Stimulated activated CD8-positive, alpha-beta memory T cell treated with anti-CD3 and anti-CD28 coated beads, Interleukin-15, amount 100 ng/mL, for 1 hour (primary cell): ENCODE measurements around the gene BNIP2.

Experiments used
- DNase-seq: peaks from one replicate; pipeline ENCODE4 v3.0.0-alpha.2; 2020; ENCODE audit warnings: low read depth

BNIP2 gene

DNA sequence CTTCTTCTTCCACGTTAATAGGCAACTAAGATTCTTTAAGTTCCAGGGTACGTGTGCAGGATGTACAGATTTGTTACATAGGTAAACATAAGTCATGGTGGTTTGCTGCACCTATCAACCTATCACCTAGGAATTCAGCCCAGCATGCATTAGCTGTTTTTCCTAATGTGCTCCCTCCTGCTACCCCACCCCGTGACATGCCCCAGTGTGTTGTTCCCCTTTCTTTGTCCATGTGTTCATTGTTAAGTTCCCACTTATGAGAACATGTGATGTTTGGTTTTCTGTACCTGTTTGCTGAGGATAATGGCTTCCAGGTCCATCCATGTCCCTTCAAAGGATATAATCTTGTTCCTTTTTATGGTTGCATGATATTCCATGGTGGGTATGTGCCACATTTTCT lies 52.9 kb downstream of the BNIP2 start:
- DNase-seq = no peak

DNA sequence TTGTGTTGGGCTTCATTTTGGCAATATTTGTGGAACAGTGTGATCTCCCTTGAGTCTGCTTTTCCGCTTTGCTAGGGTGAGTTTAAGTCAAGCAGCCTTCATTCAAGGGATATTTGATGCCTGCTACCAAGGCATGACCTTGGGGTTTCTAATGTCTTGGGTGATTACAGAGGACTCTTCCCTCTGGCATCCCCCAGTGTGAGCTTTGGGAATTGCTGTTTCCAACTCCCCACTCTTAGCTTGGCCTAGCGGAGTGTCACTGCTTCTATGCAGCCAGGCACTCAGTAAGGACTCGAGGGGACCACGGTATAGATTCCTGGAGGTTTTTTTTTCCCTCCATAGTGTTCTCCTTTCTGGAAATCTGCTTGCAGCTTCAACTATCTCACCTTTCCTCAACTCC lies 56.4 kb downstream of the BNIP2 start:
- no peak for DNase-seq

DNA sequence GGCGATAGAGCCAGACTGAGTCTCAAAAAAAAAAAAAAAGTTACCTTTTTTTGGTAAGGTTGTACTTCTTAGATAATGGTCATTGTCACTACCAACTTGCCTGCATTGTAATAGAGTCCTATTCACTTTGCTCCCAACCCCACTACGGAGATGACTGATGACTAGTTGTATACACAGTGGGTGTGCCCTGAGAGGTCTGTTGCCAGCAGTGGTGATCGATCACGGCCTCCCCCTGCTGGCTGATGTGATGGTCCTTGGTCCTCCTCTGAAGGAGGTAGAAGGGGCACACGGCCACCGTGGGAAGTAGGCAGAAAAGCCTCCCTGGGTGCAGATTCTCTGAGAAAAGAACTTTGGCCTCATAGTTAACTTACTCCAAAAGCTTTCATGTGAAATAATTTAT lies 66.8 kb downstream of the BNIP2 start:
- DNase-seq = no peak

DNA sequence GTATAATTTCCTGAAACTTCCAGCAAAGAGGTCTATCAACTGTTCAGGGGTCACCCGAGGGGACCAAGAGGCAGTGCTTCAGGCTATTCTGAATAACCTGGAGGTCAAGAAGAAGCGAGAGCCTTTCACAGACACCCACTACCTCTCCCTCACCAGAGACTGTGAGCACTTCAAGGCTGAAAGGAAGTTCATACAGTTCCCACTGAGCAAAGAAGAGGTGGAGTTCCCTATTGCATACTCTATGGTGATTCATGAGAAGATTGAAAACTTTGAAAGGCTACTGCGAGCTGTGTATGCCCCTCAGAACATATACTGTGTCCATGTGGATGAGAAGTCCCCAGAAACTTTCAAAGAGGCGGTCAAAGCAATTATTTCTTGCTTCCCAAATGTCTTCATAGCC lies 70.7 kb downstream of the BNIP2 start:
- DNase-seq = no peak

DNA sequence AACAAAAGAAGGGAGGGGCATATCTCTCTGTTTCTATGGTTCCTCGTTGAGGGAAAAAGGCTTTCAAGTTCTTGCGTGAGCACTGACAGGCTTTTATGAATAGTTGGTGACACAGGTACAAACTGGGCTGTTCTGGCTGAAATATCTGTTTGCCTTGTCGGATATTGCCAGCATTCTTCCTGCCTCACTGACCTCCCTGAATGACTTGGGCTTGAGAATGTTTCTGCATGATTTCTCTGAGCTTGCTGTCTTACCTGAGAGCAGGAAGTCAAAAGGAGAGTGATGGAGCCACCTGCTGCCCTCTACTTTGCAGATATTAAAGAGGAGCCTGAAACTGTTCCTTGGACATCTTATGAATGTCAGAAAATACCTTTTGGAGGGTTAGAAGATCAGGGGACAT lies 72.7 kb downstream of the BNIP2 start:
- DNase-seq = no peak

DNA sequence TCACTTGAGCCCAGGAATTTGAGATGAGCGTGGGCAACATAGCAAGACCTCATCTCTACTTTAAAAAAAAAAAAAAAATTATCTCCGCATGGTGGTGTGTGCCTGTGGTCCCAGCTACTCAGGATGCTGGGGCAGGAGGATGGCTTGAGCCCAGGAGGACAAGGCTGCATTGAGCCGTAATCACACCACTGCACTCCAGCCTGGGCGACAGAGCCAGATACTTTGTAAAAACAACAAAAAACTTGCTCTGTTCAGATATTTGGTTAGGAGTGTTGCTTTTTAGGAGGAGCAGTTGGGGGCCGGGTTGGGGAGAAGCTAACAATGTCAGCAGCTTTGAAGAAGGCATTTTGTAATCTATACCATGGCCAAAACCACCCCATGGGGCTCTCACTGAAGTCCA lies 73.5 kb downstream of the BNIP2 start:
- DNase-seq = no peak

DNA sequence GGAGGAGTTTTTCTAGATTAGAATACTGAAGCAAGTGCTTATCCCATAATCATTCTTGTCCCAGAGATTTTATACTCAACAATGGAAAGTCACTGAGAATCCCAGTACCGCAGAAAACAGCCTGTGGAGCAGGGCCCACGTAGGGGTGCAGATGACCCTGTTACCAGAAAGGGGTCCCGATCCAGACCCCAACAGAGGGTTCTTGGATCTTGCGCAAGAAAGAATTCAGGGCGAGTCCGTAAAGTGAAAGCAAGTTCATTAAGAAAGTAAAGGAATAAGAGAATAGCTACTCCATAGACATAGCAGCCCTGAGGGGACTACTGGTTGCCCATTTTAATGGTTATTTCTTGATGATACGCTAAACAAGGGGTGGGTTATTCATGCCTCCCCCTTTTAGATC lies 75.0 kb downstream of the BNIP2 start:
- no peak for DNase-seq

DNA sequence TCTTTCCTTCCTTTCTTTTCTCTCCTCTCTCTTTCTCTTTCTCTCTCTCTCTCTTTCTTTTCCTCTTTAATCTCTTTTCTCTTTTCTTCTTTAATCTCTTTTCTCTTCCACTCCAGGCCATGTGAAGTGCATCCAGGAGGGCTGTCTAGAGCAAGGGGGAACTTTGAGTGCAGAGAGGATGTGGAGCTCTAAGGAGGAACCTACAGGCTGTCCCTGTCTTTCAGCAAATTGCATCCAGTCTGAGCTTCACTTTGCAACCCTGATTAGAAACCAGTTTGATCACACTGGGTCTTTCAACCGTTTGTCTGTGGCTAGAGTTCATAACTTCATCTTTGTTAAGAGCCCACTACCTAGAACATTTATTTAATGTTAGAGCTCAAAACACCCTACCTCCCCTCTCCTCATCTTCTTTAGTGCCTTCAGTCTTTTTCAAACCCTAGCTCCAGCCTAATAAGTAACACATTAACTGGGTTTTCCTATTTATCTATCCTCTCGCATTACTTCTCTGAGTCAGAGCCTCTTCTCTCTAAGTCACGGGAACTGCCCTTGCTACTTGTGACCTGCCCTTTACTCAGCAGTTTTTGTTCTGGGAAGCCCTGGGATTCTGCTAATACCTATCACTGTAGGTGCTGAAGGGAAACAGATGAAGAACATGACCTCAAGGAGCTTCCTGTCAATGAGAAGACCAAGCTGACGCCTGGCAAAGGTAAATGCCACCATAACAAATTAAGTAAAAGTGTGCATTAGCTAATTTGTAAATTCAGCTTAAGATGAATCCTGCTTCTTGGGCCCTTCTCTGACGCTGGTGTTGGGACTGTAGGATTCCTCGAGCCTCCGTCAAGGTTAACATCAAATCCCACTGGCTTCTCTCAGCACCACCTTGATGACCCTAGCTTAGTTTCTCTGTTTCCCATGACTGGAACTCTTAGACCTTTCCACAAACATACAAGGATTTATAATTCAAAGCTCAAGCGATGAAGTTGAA lies 77.6 kb downstream of the BNIP2 start, which contains the start of gene GCNT3:
Gene GCNT3, plus strand, starts transcription at position 508 of the 985 bp plus-strand sequence. CDS start 6,456 bp downstream, outside the sequence.
- DNase-seq = no peak

DNA sequence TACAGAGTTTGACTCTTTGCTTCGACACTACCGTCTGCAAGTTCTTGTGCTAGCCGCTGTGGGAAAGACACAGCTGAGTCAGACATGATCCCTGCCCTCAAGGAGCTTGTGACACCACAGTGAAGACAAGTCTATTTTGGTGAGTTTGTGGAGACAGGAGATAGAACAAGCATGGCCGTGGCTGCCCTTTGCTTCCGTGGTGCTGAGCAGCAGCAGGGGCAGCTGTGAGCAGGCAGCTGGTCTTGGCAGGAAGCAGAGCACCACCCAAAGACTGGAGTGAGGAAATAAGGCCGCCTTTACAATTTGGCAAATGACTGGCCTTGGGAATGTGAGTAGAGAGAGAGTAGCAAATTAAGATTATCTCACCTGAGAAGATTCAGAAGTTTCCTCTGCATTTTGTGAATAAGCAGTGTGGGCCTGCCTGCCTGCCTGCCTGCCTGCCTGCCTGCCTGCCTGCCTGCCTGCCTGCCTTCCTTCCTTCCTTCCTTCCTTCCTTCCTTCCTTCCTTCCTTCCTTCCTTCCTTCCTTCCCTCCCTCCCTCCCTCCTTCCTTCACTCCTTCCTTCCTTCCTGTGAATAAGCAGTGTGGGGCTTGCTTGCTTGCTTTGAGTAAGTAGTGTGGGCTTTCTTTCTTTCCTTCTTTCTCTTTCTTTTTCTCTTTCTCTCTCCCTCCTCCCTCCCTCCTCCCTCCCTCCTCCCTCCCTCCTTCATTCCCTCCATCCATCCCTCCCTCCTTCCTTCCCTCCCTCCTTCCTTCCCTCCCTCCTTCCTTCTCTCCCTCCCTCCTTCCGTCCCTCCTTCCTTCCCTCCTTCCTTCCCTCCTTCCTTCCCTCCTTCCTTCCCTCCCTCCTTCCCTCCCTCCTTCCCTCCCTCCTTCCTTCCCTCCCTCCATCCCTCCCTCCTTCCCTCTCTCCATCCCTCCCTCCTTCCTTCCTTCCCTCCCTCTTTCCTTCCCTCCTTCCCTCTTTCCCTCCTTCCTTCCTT lies 79.1 kb downstream of the BNIP2 start:
- no peak for DNase-seq
